ENCODE data around the gene PTPRN2.

PTPRN2 gene

DNA sequence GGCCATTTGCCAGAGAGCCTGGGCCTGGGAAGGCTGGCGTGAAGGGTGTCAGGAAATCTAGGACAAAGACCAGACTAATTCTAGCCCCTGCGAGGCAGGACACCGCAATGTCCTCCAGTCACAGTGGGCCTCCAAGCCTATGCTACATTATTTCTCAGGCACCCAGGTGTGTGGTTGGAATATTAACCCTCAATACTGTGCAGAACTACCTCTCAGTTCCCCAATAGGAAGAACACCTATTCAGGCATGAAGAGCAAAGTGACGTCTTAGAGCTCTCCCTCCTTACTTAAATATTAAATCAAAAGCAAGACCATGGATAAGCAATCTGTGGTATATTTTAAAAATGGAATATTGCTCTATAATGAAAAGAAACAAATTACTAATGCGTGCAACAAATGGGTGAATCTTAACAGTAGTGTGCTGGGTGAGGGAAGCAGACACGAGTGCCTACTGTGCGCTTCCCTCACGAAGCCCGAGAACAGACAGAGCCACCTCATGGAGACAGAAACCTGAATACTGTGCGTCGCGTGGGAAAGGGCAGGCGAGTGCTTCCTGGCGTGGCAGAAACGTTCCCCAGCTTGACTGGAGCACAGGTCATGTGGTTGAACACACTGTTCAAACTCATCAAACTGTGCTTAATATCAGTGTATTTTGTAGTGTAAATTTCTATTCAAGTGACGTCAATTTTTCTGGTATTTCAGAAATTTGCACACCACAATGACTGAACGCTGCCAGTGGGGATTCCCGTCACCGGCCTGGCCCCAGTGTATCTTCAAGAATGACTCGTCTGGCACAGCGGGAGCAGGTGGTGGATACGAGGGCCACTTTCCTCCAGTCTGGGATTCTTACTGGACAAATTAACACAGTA, 15.5 kb upstream of the PTPRN2 start:
- no peak for DNase-seq

DNA sequence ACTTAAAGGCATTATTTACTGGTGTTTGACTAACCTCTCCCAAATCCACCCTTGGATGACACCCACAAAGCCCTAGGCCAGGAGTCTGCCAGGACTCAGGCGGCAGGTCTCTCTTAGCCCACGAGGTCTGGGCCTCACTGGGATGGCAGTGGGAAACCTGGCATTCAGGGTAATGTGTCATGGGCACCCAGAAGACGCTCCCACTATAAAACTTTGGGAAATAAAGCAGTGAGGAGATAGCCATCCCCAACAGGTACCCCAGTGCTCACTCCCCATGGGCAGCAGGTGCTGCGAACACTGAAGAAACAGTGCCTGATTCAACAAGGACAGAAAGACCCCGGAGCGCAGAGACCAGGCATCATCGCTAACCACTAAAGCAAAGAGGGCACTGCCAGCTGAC, 14.4 kb upstream of the PTPRN2 start:
- DNase-seq, result no peak

DNA sequence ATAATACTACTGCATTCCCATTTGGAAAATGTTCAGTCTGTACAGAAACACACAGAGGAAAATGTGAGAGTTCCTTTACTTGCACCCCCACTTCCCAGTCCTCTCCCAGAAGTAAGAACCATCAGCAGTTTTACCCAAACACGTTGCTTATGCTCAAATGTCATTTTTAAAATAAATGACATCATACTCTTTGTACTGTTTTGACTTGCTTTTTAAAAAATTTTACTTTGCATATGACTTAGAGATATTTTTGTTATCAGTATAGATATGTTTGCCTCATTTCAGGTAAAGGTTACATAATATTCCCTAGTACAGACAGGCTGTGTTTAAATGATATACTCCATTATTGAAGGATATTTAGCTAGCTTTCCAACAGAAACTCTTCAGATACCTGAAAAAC, 13.5 kb upstream of the PTPRN2 start:
- DNase-seq, result no peak

DNA sequence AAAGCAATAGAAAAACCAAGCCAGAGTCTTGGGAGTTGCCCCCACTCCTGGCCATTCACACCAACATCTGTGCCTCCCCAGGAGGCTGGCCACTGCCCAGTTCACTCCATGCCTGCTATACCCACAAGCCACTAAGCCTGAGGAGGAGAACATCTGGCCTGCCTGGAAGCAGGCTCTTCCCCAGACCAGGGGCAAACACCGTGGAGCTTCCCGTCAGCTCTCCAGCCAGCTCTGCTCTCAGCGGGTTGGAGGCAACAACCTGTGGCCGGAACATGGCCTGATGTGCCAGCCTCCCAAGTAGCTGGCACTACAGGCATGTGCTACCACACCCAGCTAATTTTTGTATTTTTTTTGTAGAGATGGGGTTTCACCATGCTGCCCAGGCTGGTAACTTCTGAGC, 9.1 kb upstream of the PTPRN2 start:
- no peak for DNase-seq

DNA sequence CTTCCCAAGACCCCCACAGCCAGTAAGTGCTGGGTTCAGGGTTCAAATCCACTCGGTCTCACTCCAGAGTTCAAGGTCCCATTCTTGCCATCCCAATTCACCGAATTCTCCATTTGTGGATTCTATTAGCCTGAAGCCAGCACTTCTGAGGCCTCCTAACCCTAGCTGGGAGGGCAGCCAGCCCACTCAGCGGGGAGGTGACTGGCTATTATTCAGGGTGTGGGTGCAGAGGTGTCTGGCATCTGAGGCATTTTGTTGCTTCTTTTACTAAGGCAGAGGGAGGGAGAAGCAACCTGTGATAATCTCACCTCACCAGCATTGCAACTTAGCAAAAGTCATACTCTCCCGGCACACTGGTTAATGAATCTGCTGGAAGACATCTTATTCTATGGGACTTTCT, 8.7 kb upstream of the PTPRN2 start:
- no peak for DNase-seq

DNA sequence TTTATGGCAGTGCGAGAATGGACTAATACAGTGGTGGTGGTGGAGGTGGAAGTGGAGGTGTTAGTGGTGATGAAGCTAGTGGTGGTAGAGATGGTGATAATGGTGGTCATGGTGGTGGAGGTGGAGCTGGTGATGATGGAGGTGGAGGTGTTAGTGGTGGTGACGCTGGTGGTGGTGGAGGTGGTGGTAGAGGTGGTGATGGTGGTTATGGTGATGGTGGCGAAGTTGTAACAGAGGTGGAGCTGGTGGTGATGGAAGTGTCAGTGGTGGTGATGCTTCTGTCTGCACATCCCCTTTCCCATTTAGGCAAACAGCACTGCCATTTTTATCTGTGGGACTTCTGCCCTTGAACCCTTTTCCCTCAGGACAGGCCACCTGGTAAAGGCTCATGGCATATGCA, 7.4 kb upstream of the PTPRN2 start:
- DNase-seq, result no peak

DNA sequence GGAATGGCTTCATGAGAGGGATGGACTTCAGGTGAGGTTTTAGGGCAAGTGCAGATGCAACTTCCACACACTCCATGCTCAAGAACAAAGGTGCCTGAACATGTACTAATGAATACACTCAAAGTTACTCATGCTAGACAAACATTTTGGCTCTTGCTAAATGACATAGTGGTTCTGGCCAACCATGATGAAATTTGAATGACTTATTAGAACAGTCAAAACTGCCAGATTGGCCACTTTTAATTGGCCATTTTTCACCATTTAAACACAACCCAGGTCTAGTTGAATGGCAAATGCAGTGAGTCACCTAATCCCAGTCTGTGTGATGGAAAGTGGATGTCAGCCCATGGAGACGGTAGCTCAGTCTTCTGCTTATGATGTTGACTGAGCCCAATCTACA, 4.9 kb upstream of the PTPRN2 start:
- DNase-seq, result no peak

DNA sequence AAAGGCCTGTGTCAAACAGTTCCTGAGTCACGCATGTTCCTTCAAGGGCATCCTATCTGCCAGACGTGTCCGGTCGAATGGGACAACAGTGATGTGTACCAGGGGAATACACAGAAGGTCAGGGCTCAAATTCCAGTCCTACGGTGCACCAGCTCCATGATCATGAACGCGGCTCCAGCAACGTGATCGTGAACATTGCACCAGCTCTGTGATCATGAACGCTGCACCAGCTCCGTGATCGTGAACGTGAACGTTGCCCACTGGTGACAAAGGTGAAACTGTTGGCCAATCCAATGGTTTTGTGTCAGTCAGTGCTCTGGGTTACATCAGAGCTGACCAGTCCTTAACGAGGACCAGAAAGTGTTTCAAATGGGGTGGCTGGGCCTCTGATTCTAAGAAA, 4.3 kb upstream of the PTPRN2 start:
- no peak for DNase-seq

DNA sequence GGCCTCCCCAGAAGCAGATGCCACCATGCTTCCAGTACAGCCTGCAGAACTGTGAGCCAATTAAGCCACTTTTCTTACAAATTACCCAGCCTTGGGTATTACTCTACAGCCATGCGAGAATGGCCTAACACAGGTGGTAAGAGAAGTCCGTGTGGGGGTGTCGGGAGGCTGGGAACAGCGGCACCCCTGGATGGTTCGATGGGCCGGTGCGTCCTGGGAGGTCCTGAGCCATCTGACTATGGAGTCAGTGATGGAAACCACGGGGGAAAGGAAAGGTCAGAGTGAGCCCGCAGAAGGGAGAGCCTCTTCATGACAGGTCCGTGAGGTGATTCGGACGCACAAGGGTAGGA, 2.5 kb upstream of the PTPRN2 start:
- no peak for DNase-seq

DNA sequence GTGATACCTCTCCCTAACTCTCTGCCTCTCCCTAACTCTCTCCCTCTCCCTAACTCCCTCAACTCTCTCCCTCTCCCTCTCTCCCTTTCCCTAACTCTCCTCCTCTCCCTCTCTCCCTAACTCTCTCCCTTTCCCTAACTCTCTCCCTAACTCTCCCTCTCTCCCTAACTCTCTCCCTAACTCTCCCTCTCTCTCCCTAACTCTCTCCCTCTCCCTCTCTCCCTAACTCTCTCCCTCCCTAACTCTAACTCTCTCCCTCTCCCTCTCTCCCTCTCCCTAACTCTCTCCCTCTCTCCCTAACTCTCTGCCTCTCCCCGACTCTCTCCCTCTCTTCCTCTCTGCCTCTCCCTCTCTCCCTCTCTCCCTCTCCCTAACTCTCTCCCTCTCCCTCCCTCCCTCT, 2.0 kb upstream of the PTPRN2 start:
- DNase-seq, result no peak

DNA sequence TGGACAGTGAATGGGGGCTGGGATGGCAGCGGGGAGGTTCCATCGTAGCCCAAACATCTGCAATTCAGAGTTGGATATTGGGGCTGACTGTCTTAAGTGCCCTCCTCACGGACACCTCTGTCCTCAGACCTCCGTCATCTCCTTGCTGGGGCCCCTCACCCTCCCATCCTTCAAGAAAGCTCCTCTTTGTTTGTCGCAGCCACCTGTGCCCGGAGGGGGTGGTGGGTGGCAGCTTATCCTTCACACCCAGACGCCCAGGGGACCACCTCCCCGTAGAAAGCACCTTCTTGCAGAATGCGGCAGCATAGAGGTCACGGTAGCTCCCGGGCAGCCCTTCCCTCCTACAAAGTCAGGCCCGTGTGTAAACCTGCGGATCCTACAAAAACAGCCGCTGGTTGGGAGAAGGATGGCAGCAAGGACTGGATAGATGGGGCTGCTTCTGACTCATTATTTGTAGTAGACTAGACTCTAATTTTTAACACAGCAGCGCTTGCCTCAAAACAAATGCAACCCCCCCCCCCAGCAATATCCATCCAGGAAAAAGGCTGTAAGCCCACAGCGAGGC, 1.3 kb upstream of the PTPRN2 start:
- no peak for DNase-seq

DNA sequence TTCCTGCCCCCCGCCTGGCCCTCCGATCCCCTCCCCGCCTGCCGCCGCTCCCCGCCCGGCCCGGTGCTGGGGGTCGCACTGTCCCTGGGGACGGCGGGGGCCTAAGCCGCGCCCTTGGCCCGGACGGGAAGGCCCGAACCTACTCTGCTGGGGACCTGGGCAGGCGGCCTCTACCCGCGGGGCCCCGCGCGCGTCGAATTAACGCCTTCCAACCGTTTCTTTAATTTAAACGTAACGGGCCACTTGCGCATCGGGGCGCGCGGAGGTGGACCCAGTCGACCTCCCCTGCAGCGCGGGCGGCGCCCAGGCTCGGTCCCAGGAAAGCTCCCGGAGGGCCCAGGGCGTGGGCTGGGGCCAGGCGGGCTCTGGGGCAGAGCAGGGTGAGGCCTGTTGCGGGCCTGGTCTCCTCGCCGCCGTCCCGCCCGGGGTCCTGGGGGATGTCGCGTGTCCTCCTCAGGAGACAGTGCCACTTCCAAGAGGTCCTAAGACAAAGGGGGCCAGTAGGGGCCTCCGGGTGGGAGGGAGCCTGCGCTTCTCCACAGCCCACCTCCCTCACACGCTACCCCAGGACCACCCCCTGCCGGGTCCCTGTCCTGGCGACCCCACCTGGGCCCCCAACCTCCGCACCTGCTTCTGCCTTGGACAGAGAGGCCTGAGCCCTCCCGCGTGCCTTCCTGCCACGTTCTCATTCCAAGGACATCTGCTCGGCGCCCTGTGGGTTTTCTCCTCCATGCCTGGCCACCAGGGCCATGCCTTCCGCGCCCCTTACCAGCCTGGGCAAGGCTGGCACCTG, 658 bp upstream of the PTPRN2 start:
- DNase-seq, result no peak

DNA sequence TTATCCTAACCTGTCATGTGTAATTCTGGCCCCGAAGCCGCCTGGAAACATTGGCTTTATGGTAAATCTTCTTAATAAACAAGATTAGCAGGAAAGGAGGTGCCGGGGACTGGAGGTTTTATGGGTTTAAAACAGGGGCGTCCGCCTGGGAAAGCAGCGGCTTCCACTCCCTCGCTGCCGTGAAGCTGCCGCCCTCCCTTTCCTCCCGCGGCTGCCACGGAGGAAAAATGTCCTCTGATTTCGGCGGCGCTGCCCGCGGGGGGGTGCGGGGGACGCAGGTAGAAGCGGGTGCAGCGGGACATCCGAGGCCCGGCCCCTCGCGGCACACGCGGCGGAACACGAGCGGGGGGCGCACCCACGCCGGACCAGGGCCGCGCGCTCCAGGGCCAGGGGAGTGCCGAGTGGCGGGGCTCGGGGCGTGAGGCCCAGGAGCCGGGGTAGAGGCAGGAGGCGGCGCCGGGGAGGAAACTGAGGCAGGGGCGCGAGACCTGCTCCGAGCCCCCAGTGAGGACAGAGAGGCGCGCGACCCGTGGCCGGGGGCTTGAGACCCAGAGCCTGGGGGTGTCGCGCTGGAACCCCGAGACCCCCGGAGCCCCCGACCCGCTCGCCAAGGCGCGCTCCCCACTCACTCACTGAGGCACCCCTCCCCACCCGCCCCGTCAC, 993 bp downstream of the PTPRN2 start:
- no peak for DNase-seq

DNA sequence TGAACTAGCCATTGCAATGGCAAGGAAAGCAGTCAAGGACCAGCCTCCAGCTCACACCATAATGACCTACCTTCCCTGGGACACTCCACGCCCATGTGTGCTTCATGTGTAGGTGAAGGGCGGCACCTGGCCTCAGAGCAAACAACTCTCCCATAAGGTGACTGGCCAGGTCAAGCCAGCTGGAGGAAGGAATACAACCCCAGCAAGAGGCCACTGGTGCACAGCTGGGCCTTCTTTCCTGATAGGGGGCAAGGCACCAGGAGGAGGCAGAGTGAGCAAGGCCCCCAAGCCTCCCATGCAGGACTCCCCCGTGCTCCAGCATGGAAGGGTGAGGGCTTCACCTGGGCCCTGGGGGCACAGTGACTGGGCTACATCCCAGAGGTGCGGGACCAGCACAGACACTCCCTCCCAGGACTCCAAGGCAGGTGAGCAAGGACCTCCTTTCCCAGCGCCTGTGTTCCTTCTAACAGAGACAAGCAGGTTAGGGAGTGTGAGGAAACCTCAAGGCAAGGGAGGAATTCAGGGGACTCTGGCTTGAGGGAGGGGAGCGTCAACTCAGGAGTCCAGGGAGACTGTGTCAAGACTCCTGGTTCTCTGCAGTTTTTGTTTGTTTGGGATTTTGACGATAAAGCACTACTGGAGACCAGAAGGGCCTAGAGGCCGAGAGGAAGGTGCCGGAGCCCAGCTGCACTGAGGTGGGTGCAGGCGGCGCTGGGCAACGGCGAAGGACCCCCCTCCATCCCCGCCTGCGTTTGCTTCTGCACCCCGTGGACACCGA, 1.7 kb downstream of the PTPRN2 start:
- DNase-seq, result no peak

DNA sequence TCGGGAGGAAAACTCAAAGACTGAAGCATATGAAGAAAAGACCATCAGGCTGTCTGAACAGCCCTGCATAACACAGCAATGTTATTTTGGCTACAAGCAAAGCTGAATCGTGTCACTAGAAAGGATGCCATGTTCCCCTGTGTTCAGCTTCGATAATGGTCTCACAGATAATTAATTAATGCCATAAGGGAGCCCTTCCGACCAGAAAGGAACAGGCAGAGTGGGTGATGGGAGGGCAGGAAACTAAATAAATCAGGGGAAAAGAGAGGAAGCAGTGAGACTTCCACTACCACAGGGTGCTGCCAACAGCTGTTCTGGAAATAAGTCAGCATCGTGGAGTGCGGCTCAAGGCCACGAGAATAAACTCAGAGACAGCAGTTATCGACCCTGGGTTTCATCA, 3.2 kb downstream of the PTPRN2 start:
- no peak for DNase-seq

DNA sequence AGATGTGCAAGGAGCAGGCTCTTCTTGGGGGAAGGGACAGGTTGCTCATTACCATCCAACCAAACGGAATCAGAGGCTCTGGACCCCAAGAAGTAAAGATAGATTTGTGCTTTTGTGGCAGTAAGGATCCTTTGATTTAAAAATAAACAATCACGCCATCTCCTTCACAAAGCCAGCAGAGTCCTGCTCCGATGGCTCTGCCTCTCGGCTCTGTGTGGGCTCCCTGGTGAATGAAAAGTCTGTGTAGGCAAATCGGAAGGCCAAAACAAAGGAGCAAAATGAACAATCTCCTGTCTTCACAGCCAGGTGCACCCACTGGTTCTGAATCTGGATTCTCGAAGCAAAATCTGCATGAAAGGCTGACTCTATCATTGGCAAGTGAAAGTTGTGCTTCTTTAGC, 3.8 kb downstream of the PTPRN2 start:
- DNase-seq, result no peak

DNA sequence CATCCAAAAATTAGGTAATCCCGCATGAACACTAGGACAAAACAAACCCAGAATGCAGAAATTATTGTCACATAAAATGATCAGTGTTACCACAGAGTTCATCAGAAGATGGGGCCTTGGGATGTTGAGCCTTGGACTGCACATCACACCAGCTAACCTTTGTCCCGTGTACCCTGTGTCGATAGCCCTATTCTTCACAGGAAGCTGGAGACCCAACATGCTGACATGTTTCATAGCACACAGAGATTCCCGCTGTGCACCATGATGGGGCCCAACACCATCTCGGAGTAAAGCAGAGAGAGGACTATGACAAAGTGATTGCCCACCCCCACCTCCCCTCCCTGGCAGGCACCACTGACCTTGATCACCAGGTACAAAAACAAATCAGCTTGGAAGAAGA, 4.5 kb downstream of the PTPRN2 start:
- DNase-seq, result no peak

DNA sequence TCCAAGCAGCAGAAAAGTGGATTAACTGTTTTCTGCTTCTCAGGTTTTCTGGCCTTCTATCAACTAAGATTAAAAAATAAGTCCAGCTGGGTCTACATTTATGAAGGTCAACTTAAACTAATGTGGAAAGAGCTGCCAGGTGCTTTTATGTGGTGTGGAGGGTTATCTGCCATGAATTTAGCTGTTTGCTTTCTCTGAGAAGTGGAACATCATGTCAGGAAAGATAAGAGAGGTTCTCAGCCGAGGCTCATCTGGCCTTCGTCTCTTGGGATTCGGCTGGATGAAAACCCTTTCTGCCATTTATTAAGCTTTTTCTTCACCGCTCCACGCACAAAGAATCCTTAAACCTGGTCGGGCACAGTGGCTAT, 5.5 kb downstream of the PTPRN2 start:
- no peak for DNase-seq

DNA sequence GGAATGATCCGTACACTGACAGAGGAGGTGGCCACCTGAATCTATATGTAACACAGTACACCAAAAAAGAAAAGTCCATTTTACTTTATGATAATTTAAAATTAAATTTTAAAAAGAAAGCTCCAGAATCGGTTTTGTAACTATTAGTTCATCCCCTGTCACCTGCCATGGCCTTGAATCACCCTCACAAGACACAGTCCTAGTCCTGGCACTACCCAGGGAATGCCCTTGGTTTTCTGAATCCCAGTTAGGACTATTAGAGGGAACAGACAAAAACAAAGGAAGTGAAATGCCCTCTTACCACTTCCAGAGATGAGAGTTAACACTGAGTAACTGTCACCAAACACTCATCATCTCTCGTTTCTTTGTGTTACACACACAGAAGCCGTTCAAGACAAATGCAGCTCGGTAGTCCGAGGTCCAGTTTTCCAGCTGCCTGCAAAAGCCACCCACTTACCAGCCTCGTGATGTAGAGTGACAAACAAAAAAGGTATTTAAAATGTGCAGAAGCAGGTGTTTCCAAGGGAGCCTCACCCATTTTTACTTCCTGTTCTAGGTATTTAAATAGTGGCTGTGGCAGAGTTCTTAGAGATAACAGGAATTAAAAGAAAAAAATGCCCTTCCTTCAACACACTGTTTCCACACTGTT, 6.1 kb downstream of the PTPRN2 start:
- peak; percentile 65 for DNase-seq

DNA sequence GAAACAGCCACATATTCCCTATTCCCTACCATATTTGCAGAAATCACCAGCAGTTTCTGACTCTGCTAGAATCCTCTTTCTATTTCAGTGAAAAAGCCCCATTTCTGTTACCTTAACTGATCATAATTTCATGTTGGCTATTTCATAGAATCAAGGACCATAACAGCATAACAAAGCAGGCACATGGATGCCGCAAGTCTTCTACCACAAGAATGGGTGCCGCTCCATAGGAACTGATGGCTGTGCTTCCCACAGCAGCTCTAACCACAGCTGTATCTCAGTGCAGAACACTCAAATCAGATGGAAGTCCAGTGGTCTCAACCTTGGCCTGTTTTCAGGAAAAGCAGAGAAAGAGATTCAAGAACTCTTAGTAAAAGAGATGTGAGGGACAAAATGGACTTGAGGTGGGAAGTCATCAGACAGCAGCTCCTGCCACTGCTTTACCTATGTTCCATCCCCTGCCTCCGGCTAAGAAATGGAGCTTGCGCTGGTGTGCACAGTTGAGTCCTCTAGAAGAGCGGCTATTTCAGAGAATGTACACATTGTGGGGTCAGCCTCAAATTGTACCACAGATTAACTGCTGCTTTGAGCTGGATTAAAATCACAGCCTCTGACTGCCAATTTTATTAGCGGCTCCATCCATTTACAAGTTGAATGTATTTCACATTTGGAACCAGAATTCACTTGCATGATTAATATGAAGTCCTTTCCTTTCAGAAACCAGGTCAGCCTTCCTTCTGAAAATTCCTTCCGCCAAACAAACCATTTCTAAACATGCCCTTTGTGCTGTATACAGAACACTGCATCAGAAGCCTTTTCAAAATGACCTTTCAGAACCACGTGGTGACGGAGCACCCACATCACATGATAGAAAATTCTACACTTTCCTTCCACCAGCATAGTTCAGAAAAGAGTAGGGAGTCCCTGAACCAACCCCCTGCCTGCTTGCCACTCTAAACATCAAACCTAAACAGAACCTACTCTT, 7.7 kb downstream of the PTPRN2 start:
- DNase-seq, result no peak
